D721Med (cell line): ENCODE measurements around the gene CRYZL1.

Experiments
- DNase-seq: peaks from one replicate; pipeline ENCODE4 v3.0.0; 2011; ENCODE audit warnings: low spot score; ENCODE audit not compliant: insufficient read length
- FAIRE-seq: peaks from 2 replicates; lab custom pipeline; 2011; peaks lifted over from hg19 to GRCh38; lab: Jason Lieb, UNC
- TF ChIP-seq, protein P1 (sequence below): IDR thresholded peaks from 2 replicates; pipeline ENCODE4 v1.5.1; 2012; ENCODE audit warnings: mild to moderate bottlenecking, control low read depth; ENCODE audit not compliant: insufficient read depth; ENCODE audit errors: missing control alignments

CRYZL1 gene

GRCh38 chr21:33539616-33540015 is 101.9 kb downstream of the CRYZL1 start:
- FAIRE-seq (no peak), DNase-seq (no peak)
- TF ChIP-seq, protein P1, sequence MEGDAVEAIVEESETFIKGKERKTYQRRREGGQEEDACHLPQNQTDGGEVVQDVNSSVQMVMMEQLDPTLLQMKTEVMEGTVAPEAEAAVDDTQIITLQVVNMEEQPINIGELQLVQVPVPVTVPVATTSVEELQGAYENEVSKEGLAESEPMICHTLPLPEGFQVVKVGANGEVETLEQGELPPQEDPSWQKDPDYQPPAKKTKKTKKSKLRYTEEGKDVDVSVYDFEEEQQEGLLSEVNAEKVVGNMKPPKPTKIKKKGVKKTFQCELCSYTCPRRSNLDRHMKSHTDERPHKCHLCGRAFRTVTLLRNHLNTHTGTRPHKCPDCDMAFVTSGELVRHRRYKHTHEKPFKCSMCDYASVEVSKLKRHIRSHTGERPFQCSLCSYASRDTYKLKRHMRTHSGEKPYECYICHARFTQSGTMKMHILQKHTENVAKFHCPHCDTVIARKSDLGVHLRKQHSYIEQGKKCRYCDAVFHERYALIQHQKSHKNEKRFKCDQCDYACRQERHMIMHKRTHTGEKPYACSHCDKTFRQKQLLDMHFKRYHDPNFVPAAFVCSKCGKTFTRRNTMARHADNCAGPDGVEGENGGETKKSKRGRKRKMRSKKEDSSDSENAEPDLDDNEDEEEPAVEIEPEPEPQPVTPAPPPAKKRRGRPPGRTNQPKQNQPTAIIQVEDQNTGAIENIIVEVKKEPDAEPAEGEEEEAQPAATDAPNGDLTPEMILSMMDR, result no peak
